ENCODE measurements around the gene ADAD1. TPM values are rescaled to one million over a fixed set of nuclear protein-coding genes. Genes with fewer than 3 reads are reported as not detected.

The ADAD1 gene
- total RNA-seq: not detected

DNA sequence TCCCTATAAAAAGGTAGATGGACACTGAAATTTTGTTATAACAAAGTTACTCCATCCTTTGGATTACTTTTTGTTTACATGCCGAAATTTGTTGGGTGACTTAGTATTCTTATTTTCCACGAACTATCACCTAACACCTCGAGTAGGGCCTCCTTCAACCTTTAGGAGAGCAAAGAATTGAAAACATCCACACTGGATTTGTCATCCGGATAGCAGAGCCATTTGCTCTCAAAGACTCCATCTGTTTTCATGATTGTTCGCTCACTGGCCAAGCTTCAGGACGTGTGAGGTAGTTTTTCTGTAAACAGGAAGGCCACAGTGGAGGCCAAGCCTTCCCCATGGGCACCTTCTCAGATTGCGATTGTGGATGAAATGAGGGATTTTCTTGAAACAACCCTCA lies at the start of gene ADAD1:
Gene ADAD1, plus strand, starts transcription at position 301 of the 400 bp plus-strand sequence. CDS start 1,059 bp downstream, outside the sequence.
- DNase-seq (no peak), ATAC-seq (no peak)
- intact Hi-C loops (cut with DNase I): no loop called here
- no peak within 1 kb of the TSS for H3K27ac ChIP-seq
- H3K4me1 ChIP-seq: no peaks in the 10 kb centered on the region
- H3K4me3 ChIP-seq: no peak within 1 kb of the TSS
- TF ChIP-seq, protein P1, sequence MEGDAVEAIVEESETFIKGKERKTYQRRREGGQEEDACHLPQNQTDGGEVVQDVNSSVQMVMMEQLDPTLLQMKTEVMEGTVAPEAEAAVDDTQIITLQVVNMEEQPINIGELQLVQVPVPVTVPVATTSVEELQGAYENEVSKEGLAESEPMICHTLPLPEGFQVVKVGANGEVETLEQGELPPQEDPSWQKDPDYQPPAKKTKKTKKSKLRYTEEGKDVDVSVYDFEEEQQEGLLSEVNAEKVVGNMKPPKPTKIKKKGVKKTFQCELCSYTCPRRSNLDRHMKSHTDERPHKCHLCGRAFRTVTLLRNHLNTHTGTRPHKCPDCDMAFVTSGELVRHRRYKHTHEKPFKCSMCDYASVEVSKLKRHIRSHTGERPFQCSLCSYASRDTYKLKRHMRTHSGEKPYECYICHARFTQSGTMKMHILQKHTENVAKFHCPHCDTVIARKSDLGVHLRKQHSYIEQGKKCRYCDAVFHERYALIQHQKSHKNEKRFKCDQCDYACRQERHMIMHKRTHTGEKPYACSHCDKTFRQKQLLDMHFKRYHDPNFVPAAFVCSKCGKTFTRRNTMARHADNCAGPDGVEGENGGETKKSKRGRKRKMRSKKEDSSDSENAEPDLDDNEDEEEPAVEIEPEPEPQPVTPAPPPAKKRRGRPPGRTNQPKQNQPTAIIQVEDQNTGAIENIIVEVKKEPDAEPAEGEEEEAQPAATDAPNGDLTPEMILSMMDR (IDR thresholded peaks at IDR 0.05): no peak
- no peak for TF ChIP-seq POLR2A (IDR thresholded peaks at IDR 0.05)
- no peaks in the 10 kb centered on the region for H3K36me3 ChIP-seq (replicated peaks in 1 of 2; ENCODE audit: insufficient read depth in 1 of 2, low read depth in 2 of 2)
- H3K27me3 ChIP-seq: no peaks in the 10 kb centered on the region
- no peaks in the 10 kb centered on the region for H3K9me3 ChIP-seq
- WGBS, 2 donors: 74 to 85% methylated on average over 7 of the region's 7 CpGs

DNA sequence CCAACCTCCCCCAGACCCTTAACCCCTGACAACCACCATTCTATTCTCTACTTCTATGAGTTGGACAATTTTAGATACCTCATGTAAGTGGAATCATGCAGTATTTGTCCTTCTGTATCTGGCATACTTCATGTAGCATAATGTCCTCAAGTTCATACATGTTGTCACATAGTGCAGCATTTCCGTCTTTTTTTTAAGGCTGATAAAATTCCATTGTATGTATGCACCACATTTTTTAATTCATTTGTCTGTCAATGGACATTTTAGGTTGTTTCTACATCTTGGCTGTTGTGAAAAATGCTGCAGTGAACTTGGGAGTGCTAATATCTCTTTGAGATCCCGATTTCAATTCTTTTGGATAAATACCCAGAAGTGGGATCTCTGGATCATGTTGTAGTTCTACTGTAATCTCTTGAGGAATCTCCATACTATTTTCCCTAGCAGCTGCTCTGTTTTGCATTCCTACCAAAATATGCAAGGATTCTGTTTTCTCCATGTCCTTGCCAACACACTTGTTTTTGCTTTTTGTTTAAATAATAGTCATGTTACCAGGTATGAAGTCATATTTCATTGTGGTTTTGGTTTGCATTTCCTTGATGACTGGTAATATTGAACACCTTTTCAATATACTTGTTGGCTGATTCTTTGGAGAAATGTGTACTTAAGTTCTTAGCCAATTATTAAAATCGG lies 48.8 kb upstream of the ADAD1 start:
- 84 to 94% methylated on average over 3 of the region's 3 CpGs for WGBS, 2 donors
- intact Hi-C loops (cut with DNase I): no loop called here

DNA sequence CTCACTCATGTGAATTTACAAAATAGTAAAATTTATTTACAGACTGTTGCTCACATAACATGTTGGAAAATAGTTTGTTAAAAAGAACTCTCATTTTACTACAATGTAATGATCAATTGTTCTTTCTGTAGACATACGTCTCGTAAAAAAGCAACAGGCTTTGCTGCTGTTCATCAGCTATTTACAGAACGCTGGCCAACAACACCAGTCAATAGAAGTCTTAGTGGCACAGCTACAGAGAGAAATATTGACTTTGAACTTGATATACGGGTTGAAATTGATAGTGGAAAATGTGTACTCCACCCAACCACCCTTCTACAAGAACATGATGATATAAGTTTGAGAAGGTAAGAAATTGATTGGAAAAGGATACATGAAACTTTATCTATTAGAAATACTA lies 47.6 kb upstream of the ADAD1 start:
- ATAC-seq (no peak), DNase-seq (no peak)
- Histone ChIP-seq H3K27ac (no peak overlapping the region), H3K4me3 (no peak overlapping the region), H3K27me3 (no peaks in the 10 kb centered on the region), H3K9me3 (no peaks in the 10 kb centered on the region), H3K4me1 (no peaks in the 10 kb centered on the region), H3K36me3 (replicated peaks in 1 of 2; ENCODE audit: insufficient read depth in 1 of 2, low read depth in 2 of 2) (peaks cover 5 to 20% of the 10 kb centered on the region in 2 donors)
- no peak for TF ChIP-seq POLR2A (IDR thresholded peaks at IDR 0.05)
- TF ChIP-seq, protein P1 (IDR thresholded peaks at IDR 0.05): no peak
- intact Hi-C loops (cut with DNase I): no loop called here
- WGBS, 2 donors: 54 to 56% methylated on average over 4 of the region's 4 CpGs

More for the DNA sequence above, 48.8 kb upstream of the ADAD1 start:
- H3K4me1 ChIP-seq: no peaks in the 10 kb centered on the region
- H3K4me3 ChIP-seq: no peak overlapping the region
- no peak for TF ChIP-seq POLR2A (IDR thresholded peaks at IDR 0.05)
- TF ChIP-seq, protein P1 (IDR thresholded peaks at IDR 0.05): no peak
- H3K36me3 ChIP-seq (replicated peaks in 1 of 2; ENCODE audit: insufficient read depth in 1 of 2, low read depth in 2 of 2): peaks cover 4 to 19% of the 10 kb centered on the region in 2 donors
- DNase-seq: no peak
- no peaks in the 10 kb centered on the region for H3K27me3 ChIP-seq
- no peak for ATAC-seq
- H3K27ac ChIP-seq: no peak overlapping the region
- no peaks in the 10 kb centered on the region for H3K9me3 ChIP-seq

DNA sequence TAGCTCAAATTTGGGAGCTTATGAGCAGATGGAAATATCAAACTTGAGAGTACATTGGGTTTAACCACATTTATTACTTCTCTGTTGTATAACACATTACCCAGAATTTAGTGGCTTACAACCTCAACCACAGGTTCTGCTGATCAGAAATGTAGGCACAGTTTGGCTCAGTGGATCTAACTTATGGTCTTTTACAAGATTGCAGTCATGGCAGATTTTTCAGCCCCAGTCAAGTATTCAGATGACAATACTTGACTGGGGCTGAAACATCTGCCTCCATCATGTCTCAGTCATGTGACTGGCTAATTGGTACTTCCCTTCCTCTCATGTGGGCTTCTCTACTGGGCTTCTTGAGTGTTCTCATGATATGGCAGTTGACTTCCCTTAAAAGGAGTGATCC lies 44.0 kb upstream of the ADAD1 start:
- DNase-seq (no peak), ATAC-seq (no peak)
- H3K4me3 ChIP-seq: no peak overlapping the region
- TF ChIP-seq, protein P1 (IDR thresholded peaks at IDR 0.05): no peak
- TF ChIP-seq POLR2A (IDR thresholded peaks at IDR 0.05): no peak
- intact Hi-C loops (cut with DNase I): no loop called here
- no peaks in the 10 kb centered on the region for H3K9me3 ChIP-seq
- no peaks in the 10 kb centered on the region for H3K27me3 ChIP-seq
- no peaks in the 10 kb centered on the region for H3K4me1 ChIP-seq
- H3K27ac ChIP-seq: no peak overlapping the region
- peaks cover 5 to 20% of the 10 kb centered on the region in 2 donors for H3K36me3 ChIP-seq (replicated peaks in 1 of 2; ENCODE audit: insufficient read depth in 1 of 2, low read depth in 2 of 2)

DNA sequence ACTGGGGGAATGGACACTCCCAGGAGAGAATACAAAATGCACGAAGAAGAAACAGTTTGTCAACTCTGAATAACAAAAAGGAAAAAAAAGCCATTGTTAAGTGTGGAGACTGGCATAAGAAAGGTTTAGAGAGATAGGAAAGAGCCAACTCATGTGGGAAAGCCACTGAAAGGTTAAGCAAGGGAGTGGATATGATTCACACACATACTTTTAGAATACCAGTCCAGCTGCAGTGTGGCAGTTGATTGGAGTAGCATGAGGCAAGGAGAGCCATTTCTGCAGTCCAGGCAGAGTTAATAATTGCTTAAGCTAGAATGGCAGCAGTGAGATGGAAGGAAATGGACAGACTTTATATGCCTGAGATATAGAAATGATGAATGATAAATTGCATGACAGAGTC lies 36.9 kb upstream of the ADAD1 start:
- Histone ChIP-seq H3K27me3 (no peaks in the 10 kb centered on the region), H3K4me1 (no peaks in the 10 kb centered on the region), H3K36me3 (replicated peaks in 1 of 2; ENCODE audit: insufficient read depth in 1 of 2, low read depth in 2 of 2) (peaks cover 0 to 4% of the 10 kb centered on the region in 2 donors), H3K9me3 (no peaks in the 10 kb centered on the region), H3K27ac (no peak overlapping the region), H3K4me3 (no peak overlapping the region)
- no peak for TF ChIP-seq POLR2A (IDR thresholded peaks at IDR 0.05)
- TF ChIP-seq, protein P1 (IDR thresholded peaks at IDR 0.05): no peak
- intact Hi-C loops (cut with DNase I): no loop called here
- 91 to 100% methylated on average over 1 of the region's 1 CpG for whole genome bisulfite sequencing, 2 donors
- DNase-seq (no peak), ATAC-seq (no peak)

All from body of pancreas (tissue), 4 donors.